Endothelial cell of hepatic sinusoid (primary cell): Measurements from ENCODE around the gene EYS.
"Not testable (repeated sequence)": the region's sequence is repeated elsewhere in the genome, so short reads cannot be mapped to it uniquely, and the experiment has no call there.

Experiments
- in situ Hi-C: cut with HindIII; loops from 2 replicates; pipeline ENCODE4 v1.10.0; 2017; ENCODE audit warnings: low sequenced_read_pairs

Gene EYS

GRCh38 chr6:65469650-65470049 lies 237.4 kb downstream of the EYS start:
- in situ Hi-C loops, result no loop called here

GRCh38 chr6:65468307-65468706 lies 238.7 kb downstream of the EYS start:
- in situ Hi-C loops, result no loop called here

GRCh38 chr6:65461121-65461520 lies 245.9 kb downstream of the EYS start:
- in situ Hi-C loops, result no loop called here

- in situ Hi-C loops, result no loop called here
Observed at GRCh38 chr6:65452333-65452732, 254.7 kb downstream of the EYS start.

GRCh38 chr6:65450451-65450850 lies 256.6 kb downstream of the EYS start:
- in situ Hi-C loops, result no loop called here

- in situ Hi-C loops, result no loop called here
Observed at GRCh38 chr6:65449926-65450325, 257.1 kb downstream of the EYS start.

GRCh38 chr6:65448866-65449265 lies 258.2 kb downstream of the EYS start:
- in situ Hi-C loops, result no loop called here

- in situ Hi-C loops, result no loop called here
Observed at GRCh38 chr6:65436281-65436680, 270.7 kb downstream of the EYS start.

- in situ Hi-C loops, result no loop called here
Observed at GRCh38 chr6:65416621-65417020, 290.4 kb downstream of the EYS start.

GRCh38 chr6:65410309-65410708 lies 296.7 kb downstream of the EYS start:
- in situ Hi-C loops, result no loop called here

GRCh38 chr6:65402564-65402963 lies 304.5 kb downstream of the EYS start:
- in situ Hi-C loops, result no loop called here

DNA sequence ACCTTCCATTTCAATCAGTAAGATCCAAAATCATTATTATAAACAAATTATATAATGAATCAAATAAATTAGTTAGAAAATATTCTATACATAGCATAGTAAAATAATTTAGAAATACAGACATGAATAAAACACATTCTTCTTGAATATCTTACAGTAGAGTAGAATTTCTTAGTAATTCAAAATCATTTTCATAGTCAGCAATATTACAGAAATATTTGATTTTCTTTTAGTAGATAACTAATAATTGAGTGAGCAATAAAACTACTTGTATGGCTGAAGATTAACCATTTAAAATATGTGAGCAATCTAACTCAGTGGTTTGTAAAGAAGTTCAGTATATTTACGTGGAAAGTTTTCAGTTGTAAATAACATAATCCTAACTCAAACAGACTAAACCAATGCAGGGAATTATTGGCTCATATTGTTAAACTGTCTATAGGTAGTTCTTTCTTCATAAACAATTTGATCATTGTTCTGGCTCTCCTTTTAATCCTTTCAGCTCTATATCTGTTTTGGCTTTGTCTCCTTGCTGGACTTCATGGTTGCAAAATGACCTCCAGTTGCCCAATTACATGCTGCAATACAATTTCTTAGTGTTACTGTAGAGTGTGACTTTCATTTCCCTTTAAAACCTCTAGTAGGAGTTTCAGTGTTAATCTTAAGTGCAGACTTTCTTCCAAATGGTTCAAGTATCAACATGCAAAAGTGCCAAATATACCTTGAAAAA lies 307.5 kb downstream of the EYS start:
- in situ Hi-C loops, result no loop called here

GRCh38 chr6:65398851-65399250 lies 308.2 kb downstream of the EYS start:
- in situ Hi-C loops, result no loop called here

DNA sequence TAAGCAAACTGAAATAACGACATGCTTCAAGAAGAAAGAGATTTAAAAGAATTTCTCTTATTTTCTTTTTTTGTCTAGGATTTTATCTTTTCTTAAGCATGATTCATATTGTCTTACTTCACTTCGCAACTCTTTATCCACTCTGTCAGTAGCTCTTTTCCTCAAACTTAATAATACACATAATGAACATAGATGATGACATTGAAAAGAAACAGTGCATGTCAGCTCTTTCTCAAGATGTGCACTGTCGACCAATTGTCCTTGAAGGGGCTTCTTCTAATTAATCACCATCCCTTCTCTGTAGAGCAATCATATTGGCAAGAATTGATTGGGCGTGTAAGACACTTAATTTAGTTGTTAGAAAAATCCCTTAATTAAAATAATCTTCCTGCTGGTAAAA lies 356.5 kb downstream of the EYS start:
- in situ Hi-C loops, result no loop called here

- in situ Hi-C loops, result not testable (repeated sequence)
Observed at GRCh38 chr6:65302655-65303054, 404.4 kb downstream of the EYS start.

- in situ Hi-C loops, result no loop called here
Observed at GRCh38 chr6:65299236-65299635, 407.8 kb downstream of the EYS start.

- in situ Hi-C loops, result no loop called here
Observed at GRCh38 chr6:65295812-65296211, 411.2 kb downstream of the EYS start.

DNA sequence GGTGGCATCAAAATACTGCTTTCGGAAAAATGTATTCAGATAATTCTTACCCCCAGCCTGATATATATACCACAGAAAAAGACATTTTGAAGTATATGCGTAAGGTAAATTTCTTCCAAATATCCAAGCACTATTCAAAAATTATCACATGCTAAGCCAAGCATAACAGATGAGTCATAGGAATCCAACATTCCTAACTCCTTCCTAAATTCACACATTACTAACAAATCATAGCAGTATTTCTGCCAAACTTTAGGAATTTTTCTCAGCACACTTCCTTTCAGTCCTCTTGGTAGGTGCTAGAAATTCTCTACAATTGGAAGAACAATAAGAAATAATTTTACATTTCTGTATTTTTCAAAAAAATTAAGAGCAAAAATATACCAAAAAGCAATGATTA lies 417.5 kb downstream of the EYS start:
- in situ Hi-C loops, result no loop called here

DNA sequence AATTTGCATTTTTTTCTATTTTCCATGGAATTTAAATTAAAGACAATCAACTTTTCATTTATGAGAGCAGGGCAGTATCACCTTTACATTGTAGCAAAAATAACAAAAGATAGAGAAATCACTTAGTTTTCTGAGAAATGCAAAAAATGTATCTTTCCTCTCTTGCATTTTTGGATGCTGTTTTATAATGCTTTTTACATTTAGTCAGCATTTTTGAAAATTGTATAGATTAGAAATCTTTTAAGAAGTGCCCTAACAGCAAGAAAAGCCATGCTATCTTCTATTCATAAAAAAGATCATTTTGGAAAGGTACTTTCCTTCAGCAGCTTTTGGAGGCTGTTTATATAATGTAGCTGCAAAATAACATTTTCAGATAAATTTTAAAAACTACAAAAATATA lies 421.8 kb downstream of the EYS start:
- in situ Hi-C loops, result no loop called here

DNA sequence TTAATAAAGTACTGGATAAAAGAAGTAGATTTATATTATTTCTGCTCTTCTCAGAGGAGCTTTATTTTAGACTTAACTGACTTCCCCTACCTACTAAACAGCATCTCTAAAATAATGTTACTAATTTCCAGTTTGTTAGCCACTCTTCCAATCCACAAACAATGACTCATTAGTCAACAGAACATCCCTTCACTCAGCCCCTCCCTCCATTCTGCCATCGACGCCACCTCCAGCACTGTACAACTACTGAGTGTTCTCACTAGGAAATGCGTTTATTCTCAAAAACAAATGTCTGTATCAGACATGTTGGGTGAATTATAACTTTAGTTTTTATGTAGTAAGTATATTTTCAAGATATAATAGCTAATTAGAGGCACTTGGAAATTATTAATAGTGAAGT lies 427.0 kb downstream of the EYS start:
- in situ Hi-C loops, result no loop called here

DNA sequence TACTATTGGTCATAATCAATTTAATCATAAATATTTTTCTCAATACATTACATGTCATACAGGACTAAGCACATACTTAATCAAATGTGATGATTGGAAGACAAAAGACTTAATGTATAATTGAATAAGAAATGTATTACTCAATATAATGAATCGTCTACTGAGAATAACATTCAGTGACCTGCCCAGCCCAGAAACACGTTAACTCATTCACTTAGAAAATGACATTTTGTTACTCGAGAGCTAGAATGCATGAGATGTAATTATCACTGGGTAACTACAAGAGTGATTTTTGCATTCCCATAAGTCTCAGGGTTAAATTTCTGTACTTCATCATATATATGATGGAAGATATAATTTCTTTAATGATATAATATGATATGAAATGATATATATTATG lies 444.8 kb downstream of the EYS start:
- in situ Hi-C loops, result no loop called here

DNA sequence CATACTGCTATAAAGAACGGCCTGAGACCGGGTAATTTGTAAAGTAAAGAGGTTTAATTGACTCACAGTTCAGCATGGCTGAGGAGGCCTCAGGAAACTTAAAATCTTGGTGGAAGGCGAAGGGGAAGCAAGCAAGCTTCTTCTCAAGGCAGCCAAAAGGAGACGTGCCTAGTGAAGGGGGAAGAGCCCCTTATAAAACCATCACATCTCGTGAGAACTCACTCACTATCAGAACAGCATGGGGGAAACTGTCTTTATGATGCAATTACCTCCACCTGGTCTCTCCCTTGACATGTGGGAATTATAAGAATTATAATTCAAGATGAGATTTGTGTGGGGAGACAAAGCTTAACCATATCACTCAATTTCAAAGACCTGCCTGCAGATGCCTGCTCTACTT lies 447.0 kb downstream of the EYS start:
- in situ Hi-C loops, result no loop called here

GRCh38 chr6:65259059-65259458 lies 448.0 kb downstream of the EYS start:
- in situ Hi-C loops, result no loop called here
